GM23248 (cell line): ENCODE measurements around the gene PRKCE. TPM values are rescaled to one million over a fixed set of nuclear protein-coding genes. Genes with fewer than 3 reads are reported as not detected.

Experiments
- DNase-seq: peaks from one replicate; pipeline ENCODE4 v3.0.0-alpha.2; 2015
- H2AFZ ChIP-seq: fragments of 200-600 bp; sonication (generic); 2 replicates; pipeline ENCODE4 v1.6.1; 2016; ENCODE audit warnings: antibody characterized with exemption
- H3F3A ChIP-seq: fragments of 200-600 bp; sonication (generic); 2 replicates; pipeline ENCODE4 v1.6.1; 2016; ENCODE audit warnings: mild to moderate bottlenecking, antibody characterized with exemption, mixed run types; ENCODE audit not compliant: insufficient read depth
- H3K27ac ChIP-seq: fragments of 200-600 bp; sonication (generic); 2 replicates; pipeline ENCODE4 v1.5.1; 2016; ENCODE audit warnings: mild to moderate bottlenecking
- H3K27me3 ChIP-seq: fragments of 200-600 bp; sonication (generic); replicated peaks from 2 replicates; pipeline ENCODE4 v1.6.1; 2016; ENCODE audit warnings: mild to moderate bottlenecking; ENCODE audit not compliant: insufficient read depth
- H3K36me3 ChIP-seq: fragments of 200-600 bp; sonication (generic); 2 replicates; pipeline ENCODE4 v1.6.1; 2016; ENCODE audit warnings: low read depth, mild to moderate bottlenecking
- H3K4me1 ChIP-seq: fragments of 200-600 bp; sonication (generic); 2 replicates; pipeline ENCODE4 v1.6.1; 2016; ENCODE audit warnings: mild to moderate bottlenecking; ENCODE audit not compliant: insufficient read depth
- H3K4me2 ChIP-seq: fragments of 200-600 bp; sonication (generic); one replicate; pipeline ENCODE4 v1.6.1; 2016; ENCODE audit warnings: mild to moderate bottlenecking; ENCODE audit not compliant: unreplicated experiment
- H3K4me3 ChIP-seq: fragments of 200-600 bp; sonication (generic); 2 replicates; pipeline ENCODE4 v1.5.1; 2016; ENCODE audit warnings: mild to moderate bottlenecking
- H3K79me2 ChIP-seq: fragments of 200-600 bp; sonication (generic); 2 replicates; pipeline ENCODE4 v1.6.1; 2016; ENCODE audit warnings: mild to moderate bottlenecking; ENCODE audit not compliant: insufficient read depth
- H3K9ac ChIP-seq: fragments of 200-600 bp; sonication (generic); 2 replicates; pipeline ENCODE4 v1.6.1; 2016; ENCODE audit warnings: mild to moderate bottlenecking
- H3K9me2 ChIP-seq: fragments of 200-600 bp; sonication (generic); 2 replicates; pipeline ENCODE4 v1.6.1; 2016; ENCODE audit warnings: mixed run types, mild to moderate bottlenecking, moderate library complexity; ENCODE audit not compliant: insufficient read depth
- H3K9me3 ChIP-seq: fragments of 200-600 bp; sonication (generic); one replicate; pipeline ENCODE4 v1.6.1; 2017; ENCODE audit warnings: low read depth
- H4K20me1 ChIP-seq: fragments of 200-600 bp; sonication (generic); 2 replicates; pipeline ENCODE4 v1.6.0; 2016; ENCODE audit not compliant: insufficient read depth
- EZH2 ChIP-seq: fragments of 200-600 bp; sonication (generic); IDR thresholded peaks from 2 replicates; pipeline ENCODE4 v1.6.1; 2018; ENCODE audit warnings: antibody characterized with exemption, mild to moderate bottlenecking; ENCODE audit not compliant: insufficient read depth, poor library complexity, severe bottlenecking
- EZH2phosphoT487 ChIP-seq: fragments of 200-600 bp; sonication (generic); IDR thresholded peaks from 2 replicates; pipeline ENCODE4 v1.6.1; 2018; ENCODE audit warnings: antibody characterized with exemption, moderate library complexity, mild to moderate bottlenecking, low read depth; ENCODE audit not compliant: insufficient read depth
- WGBS, 2 experiments: methylation state at CpG; one replicate each; pipeline ENCODE4 v1.1.6; 2015 to 2017; ENCODE audit warnings: low lambda C conversion rate in 2 of 2, low coverage in 1 of 2; ENCODE audit errors: missing lambda C conversion rate in 2 of 2; 5-methylcytosine and 5-hydroxymethylcytosine counted together
- in situ Hi-C: fragments of 300-500 bp; cut with MboI; formaldehyde crosslinking; loops from 2 replicates; pipeline ENCODE4 v1.15.0; 2020
- polyA plus RNA-seq: library from polyadenylated mRNA; unstranded; fragments of >200 nt; fragmentation: Nextera tagmentation; extraction: Ambion mirVana; gene quantifications from 2 replicates; pipeline ENCODE4 v1.2.1, GENCODE V29; 2016
- total RNA-seq: library from RNA; depleted of rRNA; stranded (reverse); fragments of >200 nt; shearing (Covaris generic); gene quantifications from 2 replicates; pipeline ENCODE4 v1.2.3, GENCODE V29; 2014

Gene PRKCE
- total and polyA plus RNA-seq, 2 experiments from 2014 or later = 5.9 to 7.0 TPM

GRCh38 chr2:46008091-46008870 is 356.8 kb downstream of the PRKCE start:
- Histone ChIP-seq H3K36me3 (no peaks in the 10 kb centered on the region), H2AFZ (no peak overlapping the region), H3K79me2 (no peaks in the 10 kb centered on the region), H3K4me2 (peak overlapping the region; percentile 10), H3K4me1 (peaks cover 24% of the 10 kb centered on the region), H3K9me2 (no peaks in the 10 kb centered on the region), H3K27me3 (no peaks in the 10 kb centered on the region), H3K9ac (no peak overlapping the region), H3K27ac (no peak overlapping the region; the same call in 1 of the 2 replicates), H3F3A (peaks cover 6% of the 10 kb centered on the region; the same call in 1 of the 2 replicates), H3K4me3 (no peak overlapping the region), H3K9me3 (no peaks in the 10 kb centered on the region), H4K20me1 (no peaks in the 10 kb centered on the region)
- 52 to 66% methylated on average over 5 of the region's 5 CpGs for WGBS, 2 experiments
- in situ Hi-C loops = no loop called here
- no peak for TF ChIP-seq EZH2
- TF ChIP-seq EZH2phosphoT487 = no peak
- peak; percentile 38 for DNase-seq

- in situ Hi-C loops = no loop called here
- TF ChIP-seq EZH2phosphoT487 (no peak), EZH2 (no peak)
These were observed 357.8 kb downstream of the PRKCE start for GRCh38 chr2:46009315-46009714.

GRCh38 chr2:46009772-46010171 is 358.3 kb downstream of the PRKCE start:
- H3K36me3 ChIP-seq = no peaks in the 10 kb centered on the region
- peaks cover 6% of the 10 kb centered on the region; the same call in 1 of the 2 replicates for H3F3A ChIP-seq
- DNase-seq = no peak
- no peaks in the 10 kb centered on the region for H3K79me2 ChIP-seq
- in situ Hi-C loops = no loop called here
- peaks cover 24% of the 10 kb centered on the region for H3K4me1 ChIP-seq
- no peaks in the 10 kb centered on the region for H3K27me3 ChIP-seq
- no peak overlapping the region for H2AFZ ChIP-seq
- no peak overlapping the region for H3K4me3 ChIP-seq
- no peaks in the 10 kb centered on the region for H3K9me3 ChIP-seq
- H4K20me1 ChIP-seq = no peaks in the 10 kb centered on the region
- H3K9me2 ChIP-seq = no peaks in the 10 kb centered on the region
- WGBS, 2 experiments = 46% methylated on average over 2 of the region's 2 CpGs
- H3K4me2 ChIP-seq = no peak overlapping the region
- H3K27ac ChIP-seq = no peak overlapping the region
- TF ChIP-seq EZH2 (no peak), EZH2phosphoT487 (no peak)
- H3K9ac ChIP-seq = no peak overlapping the region

More at GRCh38 chr2:46009315-46009714, 357.8 kb downstream of the PRKCE start:
- H3K27me3 ChIP-seq = no peaks in the 10 kb centered on the region
- no peaks in the 10 kb centered on the region for H4K20me1 ChIP-seq
- H3K9me3 ChIP-seq = no peaks in the 10 kb centered on the region
- H3K4me2 ChIP-seq = no peak overlapping the region
- no peaks in the 10 kb centered on the region for H3K36me3 ChIP-seq
- WGBS, 2 experiments = 93 to 94% methylated on average over 2 of the region's 2 CpGs
- no peak for DNase-seq
- peaks cover 6% of the 10 kb centered on the region; the same call in 1 of the 2 replicates for H3F3A ChIP-seq
- no peak overlapping the region for H3K9ac ChIP-seq
- no peak overlapping the region for H2AFZ ChIP-seq
- H3K79me2 ChIP-seq = no peaks in the 10 kb centered on the region
- peaks cover 24% of the 10 kb centered on the region for H3K4me1 ChIP-seq
- no peaks in the 10 kb centered on the region for H3K9me2 ChIP-seq
- H3K27ac ChIP-seq = no peak overlapping the region
- H3K4me3 ChIP-seq = no peak overlapping the region

- H3K27ac ChIP-seq = no peak overlapping the region
These were observed 358.9 kb downstream of the PRKCE start for GRCh38 chr2:46010223-46010924.

More at GRCh38 chr2:46010223-46010924, 358.9 kb downstream of the PRKCE start:
- WGBS, 2 experiments = 86 to 90% methylated on average over 5 of the region's 5 CpGs
- no peak for DNase-seq
- no peaks in the 10 kb centered on the region for H3K27me3 ChIP-seq
- no peak overlapping the region for H3K9ac ChIP-seq
- no peaks in the 10 kb centered on the region for H3K9me2 ChIP-seq
- no peak overlapping the region for H3K4me2 ChIP-seq
- peaks cover 6% of the 10 kb centered on the region; the same call in 1 of the 2 replicates for H3F3A ChIP-seq
- in situ Hi-C loops = no loop called here
- H2AFZ ChIP-seq = no peak overlapping the region
- no peak overlapping the region for H3K4me3 ChIP-seq
- H3K79me2 ChIP-seq = no peaks in the 10 kb centered on the region
- H3K36me3 ChIP-seq = no peaks in the 10 kb centered on the region
- no peaks in the 10 kb centered on the region for H3K9me3 ChIP-seq
- no peaks in the 10 kb centered on the region for H4K20me1 ChIP-seq
- TF ChIP-seq EZH2 = no peak
- no peak for TF ChIP-seq EZH2phosphoT487
- H3K4me1 ChIP-seq = peaks cover 29% of the 10 kb centered on the region
